Esophagus muscularis mucosa (tissue), 4 donors: Measurements from ENCODE around the gene LCN6. TPM values are rescaled to one million over a fixed set of nuclear protein-coding genes. Genes with fewer than 3 reads are reported as not detected.
"Not testable (repeated sequence)": the region's sequence is repeated elsewhere in the genome, so short reads cannot be mapped to it uniquely, and the experiment has no call there.

Source experiments
- DNase-seq: peaks from one replicate; pipeline ENCODE4 v3.0.0-alpha.2; 2017; ENCODE audit errors: extremely low spot score
- H3K27ac ChIP-seq, 4 donors: fragments of 200-600 bp; sonication (generic); replicated peaks in 1 of 4; 1 replicate in 3 of 4; 2 replicates in 1 of 4; pipeline ENCODE4 v1.5.1; 2016 to 2019; ENCODE audit warnings: mild to moderate bottlenecking in 1 of 4
- H3K27me3 ChIP-seq, 4 donors: fragments of 200-600 bp; sonication (generic); one replicate each; pipeline versions ENCODE4 v1.5.1 to v1.6.0; 2016 to 2019
- H3K36me3 ChIP-seq, 4 donors: fragments of 200-600 bp; sonication (generic); one replicate each; pipeline ENCODE4 v1.5.1; 2016 to 2019
- H3K4me1 ChIP-seq, 4 donors: fragments of 200-600 bp; sonication (generic); one replicate each; pipeline ENCODE4 v1.5.1; 2016 to 2019
- H3K4me3 ChIP-seq, 4 donors: fragments of 200-600 bp; sonication (generic); 1 replicate in 2 of 4; 2 replicates in 2 of 4; pipeline ENCODE4 v1.5.1; 2016 to 2019; ENCODE audit warnings: mild to moderate bottlenecking in 4 of 4, moderate library complexity in 1 of 4
- H3K9me3 ChIP-seq, 4 donors: fragments of 200-600 bp; sonication (generic); 1 replicate in 3 of 4; 2 replicates in 1 of 4; pipeline ENCODE4 v1.5.1; 2016 to 2019
- CTCF ChIP-seq, 3 experiments: fragments of 200-600 bp in 2 of 3; fragments of 450-650 bp in 1 of 3; sonication (generic) in 2 of 3; IDR thresholded peaks; one replicate each; pipeline ENCODE4 v1.5.1; 2017 to 2019; ENCODE audit warnings: antibody characterized with exemption in 3 of 3, mild to moderate bottlenecking in 2 of 3, moderate library complexity in 1 of 3
- EP300 ChIP-seq: sonication (generic); formaldehyde crosslinking; IDR thresholded peaks from one replicate; pipeline ENCODE4 v1.6.1; 2017; ENCODE audit warnings: antibody characterized with exemption
- POLR2A ChIP-seq: fragments of 450-650 bp; IDR thresholded peaks from one replicate; pipeline ENCODE4 v1.6.1; 2017; ENCODE audit warnings: antibody characterized with exemption, moderate library complexity, mild to moderate bottlenecking, low read depth
- POLR2AphosphoS5 ChIP-seq, 2 donors: sonication (generic); formaldehyde crosslinking; IDR thresholded peaks; one replicate each; pipeline ENCODE4 v1.6.1; 2017; ENCODE audit warnings: antibody characterized with exemption in 2 of 2
- WGBS: methylation state at CpG from one replicate; pipeline ENCODE4 v1.1.5; 2018; 5-methylcytosine and 5-hydroxymethylcytosine counted together
- intact Hi-C: fragments of 100-400 bp; cut with DNase I; formaldehyde crosslinking; loops from one replicate; pipeline ENCODE4 v1.15.1; 2023
- total RNA-seq, 4 donors: library from RNA; depleted of rRNA; stranded (reverse); fragments of >200 nt; gene quantifications; one replicate each; pipeline versions ENCODE4 v1.1.0 to v1.2.1, GENCODE V29; 2016

LCN6 gene
- total RNA-seq, 4 donors from 2014 or later: 12.5 to 32.0 (median 23.9) TPM

GRCh38 chr9:136789523-136789937 is 41.2 kb upstream of the LCN6 start:
- 80% methylated on average over 3 of the region's 3 CpGs for WGBS
- no peak for TF ChIP-seq EP300
- no peak for TF ChIP-seq POLR2A
- TF ChIP-seq CTCF (IDR thresholded peaks at IDR 0.05): no peak
- TF ChIP-seq POLR2AphosphoS5 (IDR thresholded peaks at IDR 0.05): no peak
- Histone ChIP-seq H3K4me1 (peaks cover 22 to 36% (median 33%) of the 10 kb centered on the region in 4 donors), H3K27me3 (no peaks in the 10 kb centered on the region), H3K4me3 (no peak overlapping the region), H3K27ac (peak overlapping the region in 2 of 4 donors; percentile 93 to 94), H3K9me3 (no peaks in the 10 kb centered on the region), H3K36me3 (peaks cover 0 to 22% (median 14%) of the 10 kb centered on the region in 4 donors)
- DNase-seq: no peak
- intact Hi-C loops: loop anchor here (5.0 kb wide), 1 partner anchor 163 kb away; the partner anchor contains the start of gene LCN12

- H3K9me3 ChIP-seq, DNase-seq, H3K27me3 ChIP-seq, H3K4me3 ChIP-seq, H3K27ac ChIP-seq: not testable (repeated sequence)
- Histone ChIP-seq H3K4me1 (peaks cover 22 to 36% (median 33%) of the 10 kb centered on the region in 4 donors), H3K36me3 (peaks cover 0 to 16% (median 11%) of the 10 kb centered on the region in 4 donors)
- 83% methylated on average over 27 of the region's 27 CpGs for WGBS
- intact Hi-C loops: loop anchor here (5.0 kb wide), 1 partner anchor 163 kb away; the partner anchor contains the start of gene LCN12
Measured at GRCh38 chr9:136788644-136789522, 40.6 kb upstream of the LCN6 start.

GRCh38 chr9:136787690-136788400 is 39.5 kb upstream of the LCN6 start:
- intact Hi-C loops: loop anchor here (2.0 to 5.0 kb wide), 2 partner anchors 164 to 247 kb away; partner anchors contain the start of gene LCN12
- Histone ChIP-seq H3K9me3 (no peaks in the 10 kb centered on the region), H3K4me3 (no peak overlapping the region), H3K27me3 (no peaks in the 10 kb centered on the region), H3K4me1 (peaks cover 22 to 34% (median 32%) of the 10 kb centered on the region in 4 donors), H3K27ac (no peak overlapping the region), H3K36me3 (peaks cover 0 to 5% (median 4%) of the 10 kb centered on the region in 4 donors)
- no peak for DNase-seq
- WGBS: 25% methylated on average over 21 of the region's 21 CpGs
- TF ChIP-seq POLR2AphosphoS5 (IDR thresholded peaks at IDR 0.05): no peak
- no peak for TF ChIP-seq POLR2A
- TF ChIP-seq CTCF (IDR thresholded peaks at IDR 0.05): peak; percentile 86 to 90 (median 88)
- TF ChIP-seq EP300: no peak

- intact Hi-C loops: loop anchor here (2.0 to 5.0 kb wide), 2 partner anchors 165 to 248 kb away; partner anchors contain the start of gene LCN12
- not testable (repeated sequence) for DNase-seq, H3K9me3 ChIP-seq, H3K27me3 ChIP-seq, H3K27ac ChIP-seq, H3K36me3 ChIP-seq, H3K4me3 ChIP-seq
- H3K4me1 ChIP-seq: peaks cover 15 to 26% (median 24%) of the 10 kb centered on the region in 4 donors
- WGBS: 30% methylated on average over 4 of the region's 4 CpGs
Measured at GRCh38 chr9:136786983-136787382, 38.7 kb upstream of the LCN6 start.

- Histone ChIP-seq H3K4me1 (peaks cover 11 to 20% (median 19%) of the 10 kb centered on the region in 4 donors), H3K36me3 (no peaks in the 10 kb centered on the region), H3K4me3 (no peak overlapping the region), H3K27me3 (no peaks in the 10 kb centered on the region), H3K27ac (no peak overlapping the region), H3K9me3 (no peaks in the 10 kb centered on the region)
- intact Hi-C loops: loop anchor here (2.0 to 5.0 kb wide), 2 partner anchors 166 to 248 kb away; partner anchors contain the start of gene LCN12
- no peak for TF ChIP-seq EP300
- TF ChIP-seq POLR2AphosphoS5 (IDR thresholded peaks at IDR 0.05): no peak
- TF ChIP-seq POLR2A: no peak
- TF ChIP-seq CTCF (IDR thresholded peaks at IDR 0.05): no peak
- WGBS: 65% methylated on average over 10 of the region's 10 CpGs
- DNase-seq: no peak
Measured at GRCh38 chr9:136786451-136786850, 38.1 kb upstream of the LCN6 start.

- H3K4me3 ChIP-seq, H3K27me3 ChIP-seq, H3K36me3 ChIP-seq, H3K9me3 ChIP-seq, DNase-seq, H3K27ac ChIP-seq: not testable (repeated sequence)
- peaks cover 11 to 18% (median 16%) of the 10 kb centered on the region in 4 donors for H3K4me1 ChIP-seq
- intact Hi-C loops: loop anchor here (2.0 to 5.0 kb wide), 2 partner anchors 167 to 249 kb away; partner anchors contain the start of gene LCN12
- 87% methylated on average over 18 of the region's 23 CpGs for WGBS
Measured at GRCh38 chr9:136785565-136786355, 37.4 kb upstream of the LCN6 start.
